OCI-M2 (cell line): ENCODE measurements around the gene MTMR4.
"Not testable (repeated sequence)": the region's sequence is repeated elsewhere in the genome, so short reads cannot be mapped to it uniquely, and the experiment has no call there.

Source experiments
- DNase-seq: peaks from one replicate; lab custom pipeline; 2025; ENCODE audit not compliant: unreplicated experiment; lab: John Stamatoyannopoulos, UW

MTMR4 gene

GRCh38 chr17:58527306-58527705, 12.9 kb upstream of the MTMR4 start:
- DNase-seq = no peak

- DNase-seq = no peak
Observed at GRCh38 chr17:58525239-58525638, 10.8 kb upstream of the MTMR4 start.

- no peak for DNase-seq
Observed at GRCh38 chr17:58521680-58522079, 7.2 kb upstream of the MTMR4 start.

GRCh38 chr17:58520843-58521430, 6.5 kb upstream of the MTMR4 start:
- no peak for DNase-seq

- DNase-seq = peak; percentile 97
Observed at GRCh38 chr17:58517928-58518609, 3.6 kb upstream of the MTMR4 start.

GRCh38 chr17:58517378-58517927, 3.0 kb upstream of the MTMR4 start:
- DNase-seq = no peak

GRCh38 chr17:58516644-58517377, 2.4 kb upstream of the MTMR4 start:
- DNase-seq = no peak

- DNase-seq = no peak
Observed at GRCh38 chr17:58515286-58515685, 848 bp upstream of the MTMR4 start.

GRCh38 chr17:58514770-58515157, 326 bp upstream of the MTMR4 start:
- no peak for DNase-seq

- no peak for DNase-seq
Observed at GRCh38 chr17:58513267-58513964, 1.0 kb downstream of the MTMR4 start.

- no peak for DNase-seq
Observed at GRCh38 chr17:58510075-58510474, 4.4 kb downstream of the MTMR4 start.

GRCh38 chr17:58508341-58509067, 5.9 kb downstream of the MTMR4 start:
- no peak for DNase-seq

- DNase-seq = no peak
Observed at GRCh38 chr17:58507123-58507634, 7.3 kb downstream of the MTMR4 start.

GRCh38 chr17:58506354-58507080, 7.9 kb downstream of the MTMR4 start:
- DNase-seq = no peak

- DNase-seq = no peak
Observed at GRCh38 chr17:58504826-58505351, 9.5 kb downstream of the MTMR4 start.

- no peak for DNase-seq
Observed at GRCh38 chr17:58503866-58504265, 10.6 kb downstream of the MTMR4 start.

GRCh38 chr17:58503134-58503533, 11.3 kb downstream of the MTMR4 start:
- not testable (repeated sequence) for DNase-seq

GRCh38 chr17:58501451-58501850, 13.0 kb downstream of the MTMR4 start:
- DNase-seq = no peak

- no peak for DNase-seq
Observed at GRCh38 chr17:58498177-58498828, 16.1 kb downstream of the MTMR4 start.
